ENCODE measurements around the gene STAG1.

Gene STAG1

DNA sequence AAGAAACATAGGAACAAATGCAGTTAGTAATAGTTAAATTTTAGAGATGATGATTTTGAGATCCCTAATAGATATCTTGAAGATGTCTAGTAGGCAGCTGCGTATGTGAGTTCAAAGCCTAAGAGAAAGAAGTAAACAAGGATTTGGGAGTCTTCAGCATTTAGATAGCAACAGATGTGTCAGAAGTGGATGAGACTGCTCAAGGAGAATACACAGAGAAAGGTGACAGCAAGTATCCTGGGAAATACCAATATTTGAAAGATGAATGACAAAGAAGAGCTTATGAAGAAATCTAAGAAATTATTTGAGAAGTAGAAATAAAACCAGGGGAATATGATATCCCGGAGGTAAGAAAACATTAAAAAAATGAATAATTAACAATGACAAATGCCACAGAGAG, 371.1 kb downstream of the STAG1 start (continued):
- TF ChIP-seq PRDM6 (tag by site-specific recombination; IDR thresholded peaks at IDR 0.05) (no peak), ZNF654 (tag by site-specific recombination; IDR thresholded peaks at IDR 0.05; ENCODE audit: low read depth) (no peak), KLF9 (tag by site-specific recombination; IDR thresholded peaks at IDR 0.05; ENCODE audit: low read depth) (no peak), ZSCAN5A (tag by site-specific recombination; IDR thresholded peaks at IDR 0.05) (no peak), ZNF157 (tag by site-specific recombination; IDR thresholded peaks at IDR 0.05) (no peak), ZNF707 (tag by site-specific recombination; IDR thresholded peaks at IDR 0.05) (no peak)

DNA sequence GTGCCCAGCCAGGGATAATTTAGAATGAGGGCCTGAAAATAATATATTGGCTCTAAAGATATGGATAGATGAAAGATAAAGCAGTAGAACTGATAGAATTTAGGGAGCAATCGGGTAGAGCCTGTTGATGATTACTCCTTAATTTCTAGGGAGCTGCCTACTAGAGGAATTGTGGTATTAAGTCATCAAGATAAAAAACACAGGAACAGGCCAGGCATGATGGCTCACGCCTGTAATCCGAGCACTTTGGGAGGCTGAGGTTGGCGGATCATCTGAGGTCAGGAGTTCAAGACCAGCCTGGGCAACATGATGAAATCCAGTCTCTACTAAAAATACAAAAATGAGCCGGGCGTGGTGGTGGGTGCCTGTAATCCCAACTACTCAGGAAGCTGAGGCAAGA, 371.6 kb downstream of the STAG1 start:
- ChIA-PET POLR2A (no interaction called here), CTCF (interaction anchor here (2.3 kb wide), 1 partner anchor 11 kb away, joined by 10 read pairs; no protein-coding TSS in a partner anchor)
- H3K4me3 ChIP-seq (ENCODE audit: low read depth, low read length), result no peak overlapping the region
- H3K4me1 ChIP-seq (ENCODE audit: control insufficient read depth, insufficient read depth, low read length), result no peaks in the 10 kb centered on the region
- no peaks in the 10 kb centered on the region for H3K9me3 ChIP-seq (ENCODE audit: control insufficient read depth, insufficient read depth, low read depth, low read length)
- TF ChIP-seq, protein P1, sequence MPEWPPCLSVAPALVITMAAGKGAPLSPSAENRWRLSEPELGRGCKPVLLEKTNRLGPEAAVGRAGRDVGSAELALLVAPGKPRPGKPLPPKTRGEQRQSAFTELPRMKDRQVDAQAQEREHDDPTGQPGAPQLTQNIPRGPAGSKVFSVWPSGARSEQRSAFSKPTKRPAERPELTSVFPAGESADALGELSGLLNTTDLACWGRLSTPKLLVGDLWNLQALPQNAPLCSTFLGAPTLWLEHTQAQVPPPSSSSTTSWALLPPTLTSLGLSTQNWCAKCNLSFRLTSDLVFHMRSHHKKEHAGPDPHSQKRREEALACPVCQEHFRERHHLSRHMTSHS (tag by site-specific recombination; IDR thresholded peaks at IDR 0.05), result no peak
- no peak for TF ChIP-seq ZNF132 (tag by site-specific recombination; IDR thresholded peaks at IDR 0.05; ENCODE audit: borderline replicate concordance)
- no peak for TF ChIP-seq ZNF555 (tag by site-specific recombination; conservative IDR thresholded peaks at IDR 0.05)
- no peak for TF ChIP-seq REPIN1 (tag by site-specific recombination; IDR thresholded peaks at IDR 0.05; ENCODE audit: low read depth)
- no peak for TF ChIP-seq ZNF416 (tag by site-specific recombination; IDR thresholded peaks at IDR 0.05)
- 0 out of 2 replicates have a peak, but pooled peaks have one; percentile 27 for TF ChIP-seq ZNF362 (tag by site-specific recombination; IDR thresholded peaks at IDR 0.05)
- TF ChIP-seq ZSCAN16 (tag by site-specific recombination; IDR thresholded peaks at IDR 0.05), result peak; percentile 68; the same call in 1 of the 2 replicates
- no peak for TF ChIP-seq ZNF623 (tag by site-specific recombination; IDR thresholded peaks at IDR 0.05)
- TF ChIP-seq ZNF701 (tag by site-specific recombination; IDR thresholded peaks at IDR 0.05), result no peak
- H3K36me3 ChIP-seq (ENCODE audit: control insufficient read depth in 2 of 2, insufficient read depth in 1 of 2, low read length in 2 of 2), result peaks cover 0 to 4% of the 10 kb centered on the region in 2 experiments; a peak in 1 of 3 replicates
- no peak overlapping the region for H3K27ac ChIP-seq (ENCODE audit: extremely low read depth, low read depth, low read length)

- no peak overlapping the region for H3K27ac ChIP-seq (ENCODE audit: extremely low read depth, low read depth, low read length)
- no peaks in the 10 kb centered on the region for H3K9me3 ChIP-seq (ENCODE audit: control insufficient read depth, insufficient read depth, low read depth, low read length)
- TF ChIP-seq ZNF626 (tag by site-specific recombination; IDR thresholded peaks at IDR 0.05), result no peak
- TF ChIP-seq ATF2 (tag by site-specific recombination; IDR thresholded peaks at IDR 0.05; ENCODE audit: low read depth), result no peak
- TF ChIP-seq, protein P2, sequence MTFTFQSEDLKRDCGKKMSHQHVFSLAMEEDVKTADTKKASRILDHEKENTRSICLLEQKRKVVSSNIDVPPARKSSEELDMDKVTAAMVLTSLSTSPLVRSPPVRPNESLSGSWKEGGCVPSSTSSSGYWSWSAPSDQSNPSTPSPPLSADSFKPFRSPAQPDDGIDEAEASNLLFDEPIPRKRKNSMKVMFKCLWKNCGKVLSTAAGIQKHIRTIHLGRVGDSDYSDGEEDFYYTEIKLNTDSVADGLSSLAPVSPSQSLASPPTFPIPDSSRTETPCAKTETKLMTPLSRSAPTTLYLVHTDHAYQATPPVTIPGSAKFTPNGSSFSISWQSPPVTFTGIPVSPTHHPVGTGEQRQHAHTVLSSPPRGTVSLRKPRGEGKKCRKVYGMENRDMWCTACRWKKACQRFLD (tag by site-specific recombination; IDR thresholded peaks at IDR 0.05), result no peak
- no peak for TF ChIP-seq OVOL3 (tag by site-specific recombination; IDR thresholded peaks at IDR 0.05)
- no peak for TF ChIP-seq FEZF1 (tag by site-specific recombination; IDR thresholded peaks at IDR 0.05)
- no peak for TF ChIP-seq ZNF324 (tag by site-specific recombination; IDR thresholded peaks at IDR 0.05)
- no peaks in the 10 kb centered on the region for H3K4me1 ChIP-seq (ENCODE audit: control insufficient read depth, insufficient read depth, low read length)
- no peak overlapping the region for H3K4me3 ChIP-seq (ENCODE audit: low read depth, low read length)
- CTCF ChIA-PET, result no interaction called here
- POLR2A ChIA-PET, result no interaction called here
- H3K36me3 ChIP-seq (ENCODE audit: control insufficient read depth in 2 of 2, insufficient read depth in 1 of 2, low read length in 2 of 2), result peaks cover 0 to 4% of the 10 kb centered on the region in 2 experiments; a peak in 2 of 3 replicates
Observed at GRCh38 chr3:136378011-136378410, 374.2 kb downstream of the STAG1 start.
